ENCODE measurements around the gene CENPVL1.
A peak's percentile ranks its signal among the peaks of the same experiment; 100 is the strongest.
"Not testable (repeated sequence)": the region's sequence is repeated elsewhere in the genome, so short reads cannot be mapped to it uniquely, and the experiment has no call there.

The CENPVL1 gene

GRCh38 chrX:51710277-51711164 is at the start of gene CENPVL1:
Gene CENPVL1 (plus strand): TSS chrX:51710512. CDS start chrX:51710512, 0 bp downstream.
- not testable (repeated sequence) for DNase-seq

DNA sequence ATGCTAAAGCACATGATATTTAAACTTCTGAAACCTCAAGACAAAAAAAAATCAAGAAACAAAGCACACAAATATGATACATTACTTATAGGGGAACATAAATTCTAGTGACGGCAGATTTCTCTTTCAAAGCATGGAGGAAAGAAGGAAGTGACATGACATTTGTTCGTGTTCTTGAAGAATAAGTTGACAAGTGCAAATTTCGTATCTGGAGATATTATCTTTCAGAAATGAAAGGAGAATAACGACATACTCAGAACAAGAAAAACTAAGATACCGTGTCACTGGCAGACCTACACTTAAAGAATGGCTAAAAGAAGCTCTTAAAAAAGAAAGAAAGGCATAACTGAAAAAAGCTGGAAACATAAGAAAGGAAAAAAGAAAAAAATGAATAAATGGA is 44.3 kb upstream of the CENPVL1 start:
- DNase-seq, result no peak

DNA sequence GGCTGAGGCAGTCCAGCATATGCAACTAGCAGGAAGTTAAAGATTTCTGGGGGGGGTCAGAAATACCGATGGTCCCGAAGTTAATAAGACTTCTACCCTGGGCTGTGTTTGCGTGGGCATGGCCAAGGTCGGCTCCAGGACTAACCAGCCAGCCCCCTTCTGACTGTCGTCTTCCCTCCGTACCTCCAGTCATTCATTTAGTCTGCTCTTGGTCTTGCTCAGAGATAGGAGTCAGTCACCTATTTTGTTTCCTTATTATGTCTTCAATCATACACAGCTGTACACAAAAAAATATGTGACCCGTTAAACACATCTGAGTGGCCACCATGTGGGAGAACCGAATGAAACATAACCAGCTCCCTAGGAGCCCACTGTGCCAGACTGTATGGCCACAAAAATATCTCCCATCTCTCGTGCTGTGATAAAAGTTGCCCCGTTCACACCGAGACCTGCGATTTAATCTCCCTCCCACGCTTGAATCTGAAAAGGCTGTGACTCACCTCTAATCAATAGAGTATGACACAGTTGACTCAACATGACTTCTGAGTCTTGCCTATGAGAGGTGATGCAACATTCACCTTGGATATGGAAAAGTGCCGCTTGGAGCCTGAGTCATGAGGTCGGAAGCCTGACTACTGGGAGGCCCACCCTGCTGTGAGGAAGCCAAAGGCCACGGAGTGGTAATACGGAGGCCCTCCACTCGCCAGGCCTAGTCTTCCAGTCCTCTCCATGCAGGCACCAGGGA is 30.5 kb upstream of the CENPVL1 start:
- not testable (repeated sequence) for DNase-seq

DNA sequence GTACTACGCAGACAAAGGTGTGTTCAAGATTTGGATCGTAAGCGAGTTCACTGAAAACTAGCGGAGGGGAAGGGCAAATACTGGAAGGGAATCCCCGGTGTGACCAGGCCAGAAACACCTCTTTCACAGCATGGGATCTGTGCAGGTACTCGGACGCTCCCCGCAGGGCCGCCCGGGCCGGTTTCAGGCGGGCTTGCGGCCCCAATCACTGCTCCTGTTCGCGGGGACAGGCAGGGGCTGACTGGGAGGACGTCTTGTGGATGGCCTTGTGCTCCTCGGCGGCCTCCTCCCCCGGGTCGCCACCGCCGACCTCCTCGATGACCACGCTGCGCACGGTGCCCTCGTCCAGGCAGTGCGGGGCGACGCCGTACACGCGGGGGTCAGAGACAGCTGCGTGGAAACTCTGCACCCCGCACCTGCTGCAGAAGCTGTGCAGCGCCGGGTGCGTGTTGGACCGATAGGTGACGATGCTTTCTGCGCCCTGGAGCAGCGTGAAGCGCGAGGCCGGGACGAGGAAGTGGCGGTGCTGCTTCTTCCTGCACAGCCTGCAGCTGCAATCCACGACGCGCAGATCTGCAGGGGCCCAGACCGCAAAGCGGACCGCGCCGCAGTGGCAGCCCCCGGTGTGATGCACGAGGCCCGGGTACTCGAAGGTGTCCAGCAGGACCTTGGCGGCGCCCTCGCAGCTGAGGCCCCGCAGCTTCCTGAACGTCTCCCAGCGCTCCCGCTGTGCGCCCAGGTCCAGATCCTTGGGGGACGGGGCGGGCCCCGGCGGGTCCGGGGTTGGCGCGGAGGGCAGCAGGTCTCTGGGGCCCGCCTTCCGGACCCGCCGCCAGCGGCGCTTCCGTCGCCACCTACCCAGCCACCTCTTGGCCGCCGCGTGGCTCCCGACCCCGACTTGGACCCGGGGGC is 28.2 kb upstream of the CENPVL1 start:
- not testable (repeated sequence) for DNase-seq

GRCh38 chrX:51682720-51683062 is 27.6 kb upstream of the CENPVL1 start, which contains the start of gene CENPVL2:
Gene CENPVL2 (minus strand): TSS chrX:51682831. CDS start chrX:51682831, 0 bp downstream.
- DNase-seq, result not testable (repeated sequence)

GRCh38 chrX:51694254-51694653 is 16.1 kb upstream of the CENPVL1 start:
- no peak for DNase-seq

DNA sequence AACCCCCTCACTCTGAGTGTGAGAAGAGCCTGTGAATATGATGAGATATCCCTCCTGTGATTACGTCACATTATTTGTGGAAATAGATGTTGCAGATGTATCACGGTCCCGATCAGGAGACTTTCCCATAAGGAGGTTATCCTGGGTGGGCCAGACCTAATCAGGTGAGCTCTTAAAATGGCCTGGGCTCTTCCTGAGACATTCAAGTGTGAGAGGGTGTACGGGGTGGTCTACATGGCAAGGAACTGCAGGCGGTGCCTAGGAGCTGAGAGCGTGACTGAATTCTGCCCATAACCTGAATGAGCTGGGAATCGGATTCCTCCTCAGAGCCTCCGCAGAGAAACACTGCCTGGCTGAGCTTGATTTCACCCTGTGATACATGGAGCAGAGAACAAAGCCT is 12.9 kb upstream of the CENPVL1 start:
- no peak for DNase-seq

- not testable (repeated sequence) for DNase-seq
Measured at GRCh38 chrX:51712943-51713647, 2.8 kb downstream of the CENPVL1 start.

DNA sequence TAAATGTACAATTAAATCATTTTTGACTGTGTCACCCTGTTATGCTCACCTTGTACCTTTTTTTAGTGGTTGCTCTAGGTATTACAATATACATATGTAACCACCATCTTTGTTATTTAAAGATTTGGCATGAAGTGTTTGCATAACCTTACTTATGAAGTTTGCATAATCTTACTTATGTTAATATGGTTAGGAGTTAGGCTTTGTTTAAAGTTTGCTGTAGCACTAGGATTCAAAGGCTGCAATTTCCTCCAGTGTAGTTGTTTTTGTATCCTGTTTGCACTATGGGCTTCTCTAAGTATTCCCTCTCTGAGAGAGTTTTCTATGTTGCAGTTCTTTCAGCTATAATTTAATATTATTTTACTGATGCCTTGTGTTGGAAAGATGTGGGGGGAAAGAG is 17.9 kb downstream of the CENPVL1 start:
- no peak for DNase-seq

DNA sequence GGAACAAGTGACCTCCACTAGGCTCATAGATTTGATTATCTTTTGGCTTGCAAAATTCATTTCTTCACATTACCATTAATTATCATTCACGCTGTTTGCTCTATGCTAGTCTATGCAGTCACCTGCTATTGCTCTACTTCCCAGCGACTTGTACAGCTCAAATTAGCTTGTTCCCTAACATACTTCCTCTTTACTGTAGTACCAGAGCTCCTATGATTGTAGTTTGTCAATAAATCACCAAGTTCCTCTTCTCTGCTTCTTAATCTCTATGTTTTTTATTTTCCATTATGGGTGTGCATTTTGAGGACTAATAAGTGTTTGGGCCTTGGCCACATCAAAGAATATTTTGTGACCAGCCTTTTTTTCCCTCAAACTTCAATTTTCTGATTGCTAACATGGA is 26.8 kb downstream of the CENPVL1 start:
- no peak for DNase-seq

DNA sequence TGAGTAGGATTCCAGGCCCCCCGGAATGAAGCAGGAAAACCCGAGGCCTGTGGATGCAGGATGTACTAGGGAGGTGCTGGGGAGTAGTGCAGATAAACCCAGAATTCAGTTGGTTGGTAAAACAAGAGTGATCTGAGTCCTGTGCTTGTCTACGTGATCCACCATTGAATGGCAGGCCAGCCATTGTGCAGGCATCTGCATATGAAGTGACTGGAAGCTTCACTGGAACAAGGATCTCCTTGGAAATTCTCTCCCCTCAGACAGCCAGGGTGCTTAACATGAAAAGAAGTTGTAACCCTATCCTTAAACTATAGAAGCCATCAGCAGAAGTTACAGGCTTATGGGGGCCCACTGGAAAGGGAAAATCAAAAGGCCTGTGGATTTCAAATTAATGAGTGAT is 32.3 kb downstream of the CENPVL1 start:
- no peak for DNase-seq

- DNase-seq, result peak; percentile 79
Measured at GRCh38 chrX:51743179-51743957, 33.1 kb downstream of the CENPVL1 start, which contains the start of gene GSPT2. Gene GSPT2 (plus strand): TSS chrX:51743442. CDS start chrX:51743627, 185 bp downstream.

DNA sequence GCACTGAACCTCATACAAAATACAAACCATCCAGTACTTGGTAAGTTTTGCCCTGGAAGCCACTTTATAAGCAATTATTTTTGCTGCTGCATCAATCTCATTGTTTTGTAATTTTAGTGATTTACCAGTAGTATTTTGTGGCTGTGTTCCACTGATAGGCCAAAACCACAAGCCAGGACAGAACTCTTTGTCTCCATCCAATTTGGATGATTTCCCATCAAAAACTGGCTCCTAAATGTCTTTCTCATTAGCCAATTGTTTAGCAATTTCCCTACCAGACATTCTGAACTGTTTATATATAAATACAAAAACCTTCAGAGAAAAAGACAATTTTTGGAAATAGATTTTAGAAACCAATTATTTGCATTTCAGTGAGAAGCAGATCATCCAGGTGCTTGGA is 37.4 kb downstream of the CENPVL1 start:
- no peak for DNase-seq

- DNase-seq, result no peak
Measured at GRCh38 chrX:51759055-51759839, 48.9 kb downstream of the CENPVL1 start.

GRCh38 chrX:51760657-51761056 is 50.3 kb downstream of the CENPVL1 start:
- DNase-seq, result no peak

Measured in femur (tissue), 1 donor.